Globus pallidus (tissue), 1 donor: Measurements from ENCODE around the gene ELAVL3.
"Not testable (repeated sequence)": the region's sequence is repeated elsewhere in the genome, so short reads cannot be mapped to it uniquely, and the experiment has no call there.

ENCODE experiments used
- DNase-seq: peaks from one replicate; pipeline ENCODE4 v3.0.0-alpha.2; 2015; ENCODE audit warnings: low spot score

Gene ELAVL3

GRCh38 chr19:11406703-11407236, 74.1 kb downstream of the ELAVL3 start:
- DNase-seq, result not testable (repeated sequence)

GRCh38 chr19:11405846-11406643, 74.8 kb downstream of the ELAVL3 start:
- DNase-seq, result no peak

- no peak for DNase-seq
These were observed 76.1 kb downstream of the ELAVL3 start for GRCh38 chr19:11404588-11405222.

- no peak for DNase-seq
These were observed 78.9 kb downstream of the ELAVL3 start for GRCh38 chr19:11401808-11402543.
